Esophagus muscularis mucosa (tissue), 3 donors: Measurements from ENCODE around the gene ZSWIM1.

Experiments used
- POLR2A ChIP-seq: fragments of 450-650 bp; IDR thresholded peaks from one replicate; pipeline ENCODE4 v1.6.1; 2017; ENCODE audit warnings: antibody characterized with exemption, moderate library complexity, mild to moderate bottlenecking, low read depth
- TF ChIP-seq, protein P1 (sequence below), 3 experiments: fragments of 200-600 bp in 2 of 3; fragments of 450-650 bp in 1 of 3; sonication (generic) in 2 of 3; IDR thresholded peaks; one replicate each; pipeline ENCODE4 v1.5.1; 2017 to 2019; ENCODE audit warnings: antibody characterized with exemption in 3 of 3, mild to moderate bottlenecking in 2 of 3, moderate library complexity in 1 of 3

DNA sequence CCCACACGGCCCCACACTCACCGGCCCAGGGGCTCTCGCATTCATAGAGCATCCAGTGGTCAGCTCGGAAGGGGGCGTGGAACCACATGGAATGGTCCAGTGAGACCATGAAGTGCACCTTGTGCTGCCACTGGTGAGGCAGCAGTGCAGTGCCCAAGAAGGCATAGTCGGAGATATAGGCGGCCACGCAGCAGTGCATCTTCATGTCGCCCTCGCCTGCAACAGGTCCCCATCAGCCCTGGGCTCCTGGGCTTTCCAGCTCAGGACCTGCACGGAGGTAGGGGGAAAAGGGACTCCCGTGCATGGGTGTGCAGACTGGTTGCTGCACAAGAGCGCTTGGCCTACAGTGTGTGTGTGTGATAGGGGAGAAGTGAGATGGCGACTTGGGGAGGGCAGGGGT is 37.5 kb upstream of the ZSWIM1 start:
- TF ChIP-seq, protein P1, sequence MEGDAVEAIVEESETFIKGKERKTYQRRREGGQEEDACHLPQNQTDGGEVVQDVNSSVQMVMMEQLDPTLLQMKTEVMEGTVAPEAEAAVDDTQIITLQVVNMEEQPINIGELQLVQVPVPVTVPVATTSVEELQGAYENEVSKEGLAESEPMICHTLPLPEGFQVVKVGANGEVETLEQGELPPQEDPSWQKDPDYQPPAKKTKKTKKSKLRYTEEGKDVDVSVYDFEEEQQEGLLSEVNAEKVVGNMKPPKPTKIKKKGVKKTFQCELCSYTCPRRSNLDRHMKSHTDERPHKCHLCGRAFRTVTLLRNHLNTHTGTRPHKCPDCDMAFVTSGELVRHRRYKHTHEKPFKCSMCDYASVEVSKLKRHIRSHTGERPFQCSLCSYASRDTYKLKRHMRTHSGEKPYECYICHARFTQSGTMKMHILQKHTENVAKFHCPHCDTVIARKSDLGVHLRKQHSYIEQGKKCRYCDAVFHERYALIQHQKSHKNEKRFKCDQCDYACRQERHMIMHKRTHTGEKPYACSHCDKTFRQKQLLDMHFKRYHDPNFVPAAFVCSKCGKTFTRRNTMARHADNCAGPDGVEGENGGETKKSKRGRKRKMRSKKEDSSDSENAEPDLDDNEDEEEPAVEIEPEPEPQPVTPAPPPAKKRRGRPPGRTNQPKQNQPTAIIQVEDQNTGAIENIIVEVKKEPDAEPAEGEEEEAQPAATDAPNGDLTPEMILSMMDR (IDR thresholded peaks at IDR 0.05) = no peak
- no peak for TF ChIP-seq POLR2A
